H1 (cell line): ENCODE data around the gene FSTL4. TPM values are rescaled to one million over a fixed set of nuclear protein-coding genes. Genes with fewer than 3 reads are reported as not detected.

Experiments
- CTCF ChIA-PET: fragments of 300-600 bp; sonication (Branson Sonifier 250); formaldehyde crosslinking; loops from one replicate; lab custom pipeline; 2021; ENCODE audit not compliant: partially characterized antibody; lab: Charles Lee
- POLR2A ChIA-PET: fragments of 300-600 bp; sonication (Branson Sonifier 250); formaldehyde crosslinking; loops from one replicate; lab custom pipeline; 2021; ENCODE audit warnings: inconsistent platforms; ENCODE audit not compliant: partially characterized antibody; lab: Charles Lee
- DNase-seq, 2 experiments: peaks; one replicate each; pipeline versions ENCODE4 v3.0.0 to v3.0.0-alpha.2; 2010 to 2022; ENCODE audit warnings: low spot score in 2 of 2, low read depth in 1 of 2, mixed read lengths in 1 of 2
- FAIRE-seq: peaks from 2 replicates; lab custom pipeline; 2011; peaks lifted over from hg19 to GRCh38; lab: Jason Lieb, UNC
- H2AFZ ChIP-seq: 2 replicates; pipeline ENCODE4 v1.8.1; 2012; ENCODE audit warnings: low read length, inconsistent platforms
- H2AK5ac ChIP-seq: 2 replicates; pipeline ENCODE4 v1.6.1; 2013; ENCODE audit warnings: low read depth, low read length
- H2BK120ac ChIP-seq: replicated peaks from 2 replicates; pipeline ENCODE3; 2013; ENCODE audit warnings: low read depth, low read length, inconsistent platforms
- H2BK12ac ChIP-seq: 2 replicates; pipeline ENCODE4 v1.6.1; 2013; ENCODE audit warnings: low read depth, low read length
- H2BK15ac ChIP-seq: 2 replicates; pipeline ENCODE4 v1.6.1; 2013; ENCODE audit warnings: low read length
- H2BK20ac ChIP-seq: 2 replicates; pipeline ENCODE4 v1.6.1; 2013; ENCODE audit warnings: low read length
- H2BK5ac ChIP-seq: 2 replicates; pipeline ENCODE4 v1.6.1; 2013; ENCODE audit warnings: low read depth, low read length
- H3K14ac ChIP-seq: 2 replicates; pipeline ENCODE4 v1.6.1; 2013; ENCODE audit warnings: inconsistent platforms; ENCODE audit not compliant: insufficient read length
- H3K18ac ChIP-seq: 2 replicates; pipeline ENCODE4 v1.6.1; 2013; ENCODE audit warnings: low read length; ENCODE audit errors: extremely low read depth
- H3K23ac ChIP-seq: 2 replicates; pipeline ENCODE4 v1.6.1; 2013; ENCODE audit warnings: inconsistent platforms; ENCODE audit not compliant: insufficient read length
- H3K23me2 ChIP-seq: 2 replicates; pipeline ENCODE4 v1.6.1; 2013; ENCODE audit warnings: low read depth, low read length
- H3K27ac ChIP-seq: 2 replicates; pipeline ENCODE4 v1.6.1; 2011; ENCODE audit warnings: low read depth, low read length, inconsistent platforms
- H3K27me3 ChIP-seq, 4 experiments: replicated peaks in 1 of 4; 1 replicate in 1 of 4; 2 replicates in 3 of 4; pipeline versions ENCODE4 v1.6.1 to v1.8.1; 2011 to 2013; ENCODE audit warnings: low read length in 3 of 4, mild to moderate bottlenecking in 3 of 4, inconsistent platforms in 2 of 4, mixed read lengths in 2 of 4, moderate library complexity in 1 of 4; ENCODE audit not compliant: control insufficient read depth in 3 of 4, insufficient read depth in 3 of 4; ENCODE audit errors: extremely low read depth in 1 of 4
- H3K36me3 ChIP-seq, 4 experiments: 2 replicates each; pipeline versions ENCODE4 v1.6.1 to v1.8.1; 2011 to 2013; ENCODE audit warnings: mild to moderate bottlenecking in 4 of 4, low read length in 3 of 4, moderate library complexity in 2 of 4, control low read depth in 1 of 4, inconsistent platforms in 1 of 4; ENCODE audit not compliant: insufficient read depth in 4 of 4, control insufficient read depth in 2 of 4
- H3K4ac ChIP-seq: replicated peaks from 2 replicates; pipeline ENCODE3; 2013; ENCODE audit warnings: low read length, low read depth, mixed read lengths, inconsistent platforms; ENCODE audit not compliant: insufficient read length
- H3K4me1 ChIP-seq, 4 experiments: replicated peaks in 1 of 4; 1 replicate in 1 of 4; 2 replicates in 3 of 4; pipeline versions ENCODE4 v1.6.1 to v1.8.1; 2011 to 2013; ENCODE audit warnings: low read length in 3 of 4, inconsistent platforms in 2 of 4, mixed read lengths in 1 of 4; ENCODE audit not compliant: insufficient read depth in 4 of 4, control insufficient read depth in 3 of 4
- H3K4me2 ChIP-seq, 2 experiments: 2 replicates each; pipeline versions ENCODE4 v1.6.1 to v1.8.1; 2011 to 2013; ENCODE audit warnings: low read depth in 2 of 2, low read length in 2 of 2, control low read depth in 1 of 2, inconsistent platforms in 1 of 2, mild to moderate bottlenecking in 1 of 2; ENCODE audit not compliant: insufficient read depth in 1 of 2
- H3K4me3 ChIP-seq, 4 experiments: fragments of 200-600, 300-600 bp in 1 of 4; sonication (generic), shearing (Covaris generic), sonication (Bioruptor Twin) in 1 of 4; 2 replicates each; pipeline versions ENCODE4 v1.5.1 to v1.8.1; 2011 to 2016; ENCODE audit warnings: low read length in 4 of 4, low read depth in 3 of 4, control low read depth in 2 of 4, inconsistent platforms in 2 of 4, mild to moderate bottlenecking in 2 of 4, mixed read lengths in 1 of 4, moderate library complexity in 1 of 4; ENCODE audit not compliant: insufficient read depth in 2 of 4; ENCODE audit errors: extremely low read depth in 1 of 4
- H3K56ac ChIP-seq: replicated peaks from 2 replicates; pipeline ENCODE3; 2013; ENCODE audit warnings: low read depth, mild to moderate bottlenecking, mixed read lengths, low read length, inconsistent platforms; ENCODE audit not compliant: insufficient read length
- H3K79me1 ChIP-seq: 2 replicates; pipeline ENCODE4 v1.6.1; 2013; ENCODE audit warnings: low read depth, low read length, control low read depth
- H3K79me2 ChIP-seq, 2 experiments: 2 replicates each; pipeline versions ENCODE4 v1.6.1 to v1.8.1; 2012 to 2013; ENCODE audit warnings: low read length in 2 of 2, mild to moderate bottlenecking in 2 of 2, inconsistent platforms in 1 of 2; ENCODE audit not compliant: insufficient read depth in 2 of 2, control insufficient read depth in 1 of 2
- H3K9ac ChIP-seq, 4 experiments: replicated peaks in 1 of 4; 1 replicate in 1 of 4; 2 replicates in 3 of 4; pipeline versions ENCODE4 v1.6.1 to v1.8.1; 2011 to 2013; ENCODE audit warnings: low read depth in 3 of 4, low read length in 3 of 4, control low read depth in 2 of 4, mild to moderate bottlenecking in 2 of 4, moderate library complexity in 2 of 4, inconsistent platforms in 1 of 4; ENCODE audit errors: extremely low read depth in 1 of 4
- H3K9me3 ChIP-seq, 2 experiments: 2 replicates each; pipeline versions ENCODE4 v1.6.1 to v1.8.1; 2012 to 2013; ENCODE audit warnings: mild to moderate bottlenecking in 2 of 2, moderate library complexity in 2 of 2, control low read depth in 1 of 2, inconsistent platforms in 1 of 2, low read depth in 1 of 2, low read length in 1 of 2, mixed read lengths in 1 of 2; ENCODE audit not compliant: insufficient read depth in 2 of 2
- H4K20me1 ChIP-seq, 2 experiments: replicated peaks in 1 of 2; 2 replicates each; pipeline versions ENCODE3 to v1.8.1; 2011 to 2013; ENCODE audit warnings: inconsistent platforms in 2 of 2, low read length in 2 of 2, mild to moderate bottlenecking in 1 of 2; ENCODE audit not compliant: insufficient read depth in 2 of 2, control insufficient read depth in 1 of 2
- H4K5ac ChIP-seq: 2 replicates; pipeline ENCODE4 v1.6.1; 2013; ENCODE audit warnings: low read length, low read depth, mixed read lengths, inconsistent platforms; ENCODE audit not compliant: insufficient read length
- H4K8ac ChIP-seq: 2 replicates; pipeline ENCODE4 v1.8.0; 2013; ENCODE audit warnings: mild to moderate bottlenecking, moderate library complexity, low read length, inconsistent platforms; ENCODE audit not compliant: insufficient read depth; ENCODE audit errors: extremely low read depth
- H4K91ac ChIP-seq: replicated peaks from 2 replicates; pipeline ENCODE3; 2013; ENCODE audit warnings: low read length, mixed read lengths, inconsistent platforms; ENCODE audit not compliant: insufficient read length
- CHD1 ChIP-seq: IDR thresholded peaks from 2 replicates; pipeline ENCODE4 v1.6.1; 2012; ENCODE audit warnings: low read depth, low read length, improper control_type of control experiment
- CHD2 ChIP-seq: IDR thresholded peaks from 2 replicates; pipeline ENCODE4 v1.6.1; 2012; ENCODE audit warnings: low read length, improper control_type of control experiment
- CTCF ChIP-seq, 3 experiments: IDR thresholded peaks; 1 replicate in 2 of 3; 2 replicates in 1 of 3; pipeline versions ENCODE4 v1.5.1 to v1.6.1; 2011; ENCODE audit warnings: low read length in 3 of 3, mild to moderate bottlenecking in 3 of 3, inconsistent platforms in 2 of 3, low read depth in 1 of 3, moderate library complexity in 1 of 3; ENCODE audit not compliant: insufficient read depth in 1 of 3; ENCODE audit errors: control extremely low read depth in 1 of 3
- SAP30 ChIP-seq: fragments of 300-600 bp; sonication (generic); IDR thresholded peaks from 2 replicates; pipeline ENCODE4 v1.7.1; 2012; ENCODE audit warnings: low read length, moderate library complexity, mild to moderate bottlenecking, inconsistent platforms; ENCODE audit not compliant: insufficient read depth, insufficient replicate concordance
- SIX5 ChIP-seq: IDR thresholded peaks from 2 replicates; pipeline ENCODE4 v1.6.1; 2011; ENCODE audit warnings: mild to moderate bottlenecking, low read depth, low read length
- TAF7 ChIP-seq: optimal IDR thresholded peaks from 2 replicates; pipeline ENCODE3; 2011; ENCODE audit warnings: low read depth, mild to moderate bottlenecking, inconsistent platforms, low read length, moderate library complexity, borderline replicate concordance
- WGBS, 2 experiments: shearing (Covaris generic) in 1 of 2; methylation state at CpG; one replicate each; pipeline versions ENCODE4 v1.1.6 to v1.1.7; 2013 to 2015; ENCODE audit warnings: low lambda C conversion rate in 2 of 2, mixed read lengths in 2 of 2, inconsistent platforms in 1 of 2, low coverage in 1 of 2, missing lambda C conversion rate in 1 of 2; ENCODE audit not compliant: insufficient replicate concordance in 2 of 2, insufficient coverage in 1 of 2, insufficient read length in 1 of 2; ENCODE audit errors: extremely low coverage in 1 of 2, missing lambda C conversion rate in 1 of 2; 5-methylcytosine and 5-hydroxymethylcytosine counted together
- polyA plus RNA-seq, 7 experiments: library from polyadenylated mRNA; depleted of rRNA in 3 of 7; stranded (reverse) in 5 of 7; unstranded in 2 of 7; fragments of >200 nt in 5 of 7; fragments of 200-250 nt in 2 of 7; gene quantifications; 1 replicate in 5 of 7; 2 replicates in 1 of 7; 4 replicates in 1 of 7; pipeline versions ENCODE4 v1.2.1 to v1.2.3, GENCODE V29; 2011 to 2013; ENCODE audit warnings: missing spikeins in 2 of 7, mixed read lengths in 2 of 7
- total RNA-seq: library from RNA; stranded (reverse); fragmentation: NEBNext Ultra II Directional; extraction: Animal tissue kit (Norgen Biotek cat#: 25700); gene quantifications from 2 replicates; pipeline ENCODE4 v1.2.1, GENCODE V29; 2021
- TF ChIP-seq, protein P1 (sequence below): IDR thresholded peaks from 2 replicates; pipeline ENCODE4 v1.6.1; 2012; ENCODE audit warnings: inconsistent platforms

Gene FSTL4
- total and polyA plus RNA-seq, 2 of the 8 experiments (the other 6 are each of a cell fraction or from before 2014, with no cell fraction given): 3.1 to 4.1 TPM

DNA sequence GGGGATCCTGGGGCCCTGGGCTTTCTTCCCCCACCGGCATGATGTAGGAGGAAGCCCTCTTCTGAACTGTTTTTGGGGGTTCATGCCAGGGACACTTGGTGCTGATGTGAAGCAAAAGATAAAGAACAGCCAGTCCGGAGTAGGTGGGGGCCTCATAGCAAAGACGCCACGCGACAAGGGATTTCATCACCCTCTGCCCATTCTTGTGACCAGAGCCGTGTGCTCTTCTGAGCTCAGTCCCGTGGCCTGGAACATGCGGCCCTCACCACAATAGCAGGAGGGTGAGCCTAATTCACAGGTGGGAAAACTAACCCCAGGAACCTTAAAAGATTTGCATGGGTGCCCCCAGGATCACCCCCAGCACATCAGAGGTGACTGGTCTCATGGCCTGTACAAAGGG is 334.6 kb downstream of the FSTL4 start:
- H3K9ac ChIP-seq: no peak overlapping the region
- no peak overlapping the region for H3K27ac ChIP-seq
- peaks cover 9 to 11% of the 10 kb centered on the region in 2 experiments; a peak in 2 of 4 replicates for H3K9me3 ChIP-seq
- H3K79me2 ChIP-seq: no peaks in the 10 kb centered on the region
- H3K56ac ChIP-seq: no peak overlapping the region
- H3K4me2 ChIP-seq: no peak overlapping the region
- no peaks in the 10 kb centered on the region for H4K20me1 ChIP-seq
- no peak overlapping the region for H3K14ac ChIP-seq
- no peak overlapping the region for H2BK120ac ChIP-seq
- no peak overlapping the region for H3K4me3 ChIP-seq
- H3K36me3 ChIP-seq: no peaks in the 10 kb centered on the region
- no peaks in the 10 kb centered on the region for H3K23me2 ChIP-seq
- H4K8ac ChIP-seq: no peak overlapping the region
- H2AFZ ChIP-seq: no peak overlapping the region
- no peak overlapping the region for H2BK5ac ChIP-seq
- H3K27me3 ChIP-seq: no peaks in the 10 kb centered on the region
- H4K5ac ChIP-seq: no peak overlapping the region
- no peaks in the 10 kb centered on the region for H3K79me1 ChIP-seq
- H3K4me1 ChIP-seq: no peaks in the 10 kb centered on the region; a peak in 3 of 7 replicates
- no peak overlapping the region for H2AK5ac ChIP-seq
- H2BK12ac ChIP-seq: no peak overlapping the region
- H3K23ac ChIP-seq: no peak overlapping the region
- 91% methylated on average over 7 of the region's 8 CpGs; no CpG with 5 or more reads in 1 of the 2 experiments for WGBS, 2 experiments
- ChIA-PET CTCF (interaction anchor here (1.1 to 3.3 kb wide), 3 partner anchors 16 to 65 kb away, joined by 3 to 12 read pairs (median 3); no protein-coding TSS in a partner anchor), POLR2A (no interaction called here)
- no peak overlapping the region for H3K4ac ChIP-seq
- FAIRE-seq (no peak), DNase-seq (no peak)
- no peak overlapping the region for H4K91ac ChIP-seq
- H2BK15ac ChIP-seq: no peak overlapping the region
- H2BK20ac ChIP-seq: no peak overlapping the region
- no peak overlapping the region for H3K18ac ChIP-seq
- TF ChIP-seq SAP30 (no peak), CHD2 (no peak), CTCF (IDR thresholded peaks at IDR 0.05; ENCODE audit: control extremely low read depth in 1 of 3, insufficient read depth in 1 of 3, low read depth in 1 of 3, low read length in 3 of 3) (no peak), CHD1 (no peak), SIX5 (no peak), TAF7 (no peak)
- TF ChIP-seq, protein P1, sequence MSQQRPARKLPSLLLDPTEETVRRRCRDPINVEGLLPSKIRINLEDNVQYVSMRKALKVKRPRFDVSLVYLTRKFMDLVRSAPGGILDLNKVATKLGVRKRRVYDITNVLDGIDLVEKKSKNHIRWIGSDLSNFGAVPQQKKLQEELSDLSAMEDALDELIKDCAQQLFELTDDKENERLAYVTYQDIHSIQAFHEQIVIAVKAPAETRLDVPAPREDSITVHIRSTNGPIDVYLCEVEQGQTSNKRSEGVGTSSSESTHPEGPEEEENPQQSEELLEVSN: no peak
